OCI-LY7 (cell line): Measurements from ENCODE around the gene DNAH5. TPM values are rescaled to one million over a fixed set of nuclear protein-coding genes. Genes with fewer than 3 reads are reported as not detected.

Experiments
- BruUV-seq: library from RNA; stranded (reverse); fragments of 400-500 nt; replicated peaks from 2 replicates; lab custom pipeline; 2021; lab: Mats Ljungman, UMichigan
- CTCF ChIA-PET: fragments of 300-600 bp; sonication (Branson Sonifier 250); formaldehyde crosslinking; loops from one replicate; lab custom pipeline; 2022; ENCODE audit warnings: antibody characterized with exemption; ENCODE audit not compliant: unreplicated experiment; lab: Charles Lee
- POLR2A ChIA-PET: fragments of 300-600 bp; sonication (Branson Sonifier 250); formaldehyde crosslinking; loops from one replicate; lab custom pipeline; 2022; ENCODE audit warnings: antibody characterized with exemption; lab: Charles Lee
- DNase-seq: peaks from one replicate; pipeline ENCODE4 v3.0.0-alpha.2; 2015; ENCODE audit warnings: low spot score
- H2AFZ ChIP-seq: fragments of 200-600 bp; sonication (generic), shearing (Covaris generic); 2 replicates; pipeline ENCODE4 v1.6.1; 2014; ENCODE audit warnings: mild to moderate bottlenecking, antibody characterized with exemption, low read length, moderate library complexity
- H3K27ac ChIP-seq: fragments of 200-600 bp; sonication (generic); 2 replicates; pipeline ENCODE4 v1.5.1; 2014; ENCODE audit warnings: mixed run types, low read depth, mild to moderate bottlenecking, moderate library complexity, low read length, inconsistent platforms; ENCODE audit not compliant: poor library complexity, severe bottlenecking
- H3K36me3 ChIP-seq: fragments of 200-600 bp; sonication (generic); 2 replicates; pipeline ENCODE4 v1.6.1; 2014; ENCODE audit warnings: mild to moderate bottlenecking, antibody characterized with exemption, low read length, moderate library complexity, mixed read lengths; ENCODE audit not compliant: insufficient read depth
- H3K4me1 ChIP-seq: fragments of 200-600 bp; sonication (generic); 2 replicates; pipeline ENCODE4 v1.5.1; 2014; ENCODE audit warnings: mild to moderate bottlenecking, low read length; ENCODE audit not compliant: insufficient read depth, poor library complexity, severe bottlenecking
- H3K4me2 ChIP-seq: fragments of 200-600 bp; sonication (generic); 2 replicates; pipeline ENCODE4 v1.6.1; 2014; ENCODE audit warnings: mild to moderate bottlenecking, low read length
- H3K4me3 ChIP-seq: fragments of 200-600 bp; sonication (generic); 2 replicates; pipeline ENCODE4 v1.5.1; 2014; ENCODE audit warnings: mild to moderate bottlenecking, low read depth, low read length; ENCODE audit not compliant: poor library complexity, severe bottlenecking
- H3K79me2 ChIP-seq: fragments of 200-600 bp; sonication (generic); 2 replicates; pipeline ENCODE4 v1.6.1; 2016; ENCODE audit warnings: low read depth, mild to moderate bottlenecking, low read length, moderate library complexity, mixed read lengths; ENCODE audit not compliant: insufficient read depth
- H3K9me2 ChIP-seq: fragments of 200-600 bp; sonication (generic); 2 replicates; pipeline ENCODE4 v1.6.1; 2016; ENCODE audit warnings: mild to moderate bottlenecking, low read length, mixed read lengths; ENCODE audit not compliant: insufficient read depth
- H3K9me3 ChIP-seq: fragments of 200-600 bp; sonication (generic); 2 replicates; pipeline ENCODE4 v1.6.1; 2014; ENCODE audit warnings: mild to moderate bottlenecking, mixed run types, low read length, mixed read lengths
- H4K20me1 ChIP-seq: fragments of 200-600 bp; sonication (generic); 2 replicates; pipeline ENCODE4 v1.6.1; 2014; ENCODE audit warnings: mild to moderate bottlenecking, antibody characterized with exemption, low read length, moderate library complexity, mixed read lengths; ENCODE audit not compliant: insufficient read depth
- EZH2phosphoT487 ChIP-seq: fragments of 200-600 bp; sonication (generic); IDR thresholded peaks from 2 replicates; pipeline ENCODE4 v1.6.1; 2018; ENCODE audit warnings: low read depth, borderline replicate concordance, mild to moderate bottlenecking, mixed run types, antibody characterized with exemption, low read length, moderate library complexity, mixed read lengths
- intact Hi-C: fragments of 100-400 bp; cut with micrococcal nuclease; formaldehyde crosslinking; loops from one replicate; pipeline ENCODE4 v1.10.0; 2022; ENCODE audit not compliant: unreplicated experiment
- total RNA-seq, 2 experiments: library from RNA; depleted of rRNA in 1 of 2; stranded (reverse); fragments of >200 nt in 1 of 2; shearing (Covaris generic) in 1 of 2; gene quantifications; 2 replicates each; pipeline ENCODE4 v1.2.3, GENCODE V29; 2014 to 2022
- TF ChIP-seq, protein P1 (sequence below): fragments of 200-600 bp; sonication (generic); conservative IDR thresholded peaks from 2 replicates; pipeline ENCODE4 v1.5.1; 2014; ENCODE audit warnings: mild to moderate bottlenecking, antibody characterized with exemption, low read length, moderate library complexity, mixed read lengths

The DNAH5 gene
- total RNA-seq, 2 experiments from 2014 or later = 0.06 TPM; not detected in 1

DNA sequence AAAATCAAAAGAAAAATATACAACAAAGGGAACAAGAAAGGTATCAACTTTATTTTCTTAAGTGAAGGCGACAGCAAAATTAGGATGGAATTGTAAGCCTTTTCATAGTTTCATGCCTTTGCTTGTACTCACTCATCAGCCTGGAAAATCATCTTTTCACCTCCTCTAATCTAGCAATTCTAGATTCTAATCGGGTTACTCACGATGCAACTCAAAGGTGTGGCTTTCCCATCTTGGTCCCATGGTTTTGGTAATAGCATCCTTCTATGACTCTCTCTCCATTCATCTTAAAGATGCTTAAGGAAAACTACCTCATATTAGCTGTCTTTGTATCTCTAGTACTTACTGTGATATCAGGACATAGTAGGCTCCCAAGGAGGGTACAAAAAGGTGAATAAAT, 30.5 kb downstream of the DNAH5 start:
- CTCF ChIA-PET = no interaction called here

GRCh38 chr5:13910637-13911288, 33.7 kb downstream of the DNAH5 start:
- Histone ChIP-seq H3K79me2 (no peaks in the 10 kb centered on the region), H2AFZ (no peak overlapping the region), H3K27ac (no peak overlapping the region), H3K4me2 (no peak overlapping the region), H3K9me2 (no peaks in the 10 kb centered on the region), H3K9me3 (no peaks in the 10 kb centered on the region), H4K20me1 (no peaks in the 10 kb centered on the region), H3K36me3 (no peaks in the 10 kb centered on the region), H3K4me1 (no peaks in the 10 kb centered on the region), H3K4me3 (no peak overlapping the region)
- DNase-seq = no peak
- ChIA-PET CTCF (no interaction called here), POLR2A (interaction anchor here (1.0 kb wide), 1 partner anchor 9 kb away, joined by 3 read pairs; no protein-coding TSS in a partner anchor)
- TF ChIP-seq, protein P1, sequence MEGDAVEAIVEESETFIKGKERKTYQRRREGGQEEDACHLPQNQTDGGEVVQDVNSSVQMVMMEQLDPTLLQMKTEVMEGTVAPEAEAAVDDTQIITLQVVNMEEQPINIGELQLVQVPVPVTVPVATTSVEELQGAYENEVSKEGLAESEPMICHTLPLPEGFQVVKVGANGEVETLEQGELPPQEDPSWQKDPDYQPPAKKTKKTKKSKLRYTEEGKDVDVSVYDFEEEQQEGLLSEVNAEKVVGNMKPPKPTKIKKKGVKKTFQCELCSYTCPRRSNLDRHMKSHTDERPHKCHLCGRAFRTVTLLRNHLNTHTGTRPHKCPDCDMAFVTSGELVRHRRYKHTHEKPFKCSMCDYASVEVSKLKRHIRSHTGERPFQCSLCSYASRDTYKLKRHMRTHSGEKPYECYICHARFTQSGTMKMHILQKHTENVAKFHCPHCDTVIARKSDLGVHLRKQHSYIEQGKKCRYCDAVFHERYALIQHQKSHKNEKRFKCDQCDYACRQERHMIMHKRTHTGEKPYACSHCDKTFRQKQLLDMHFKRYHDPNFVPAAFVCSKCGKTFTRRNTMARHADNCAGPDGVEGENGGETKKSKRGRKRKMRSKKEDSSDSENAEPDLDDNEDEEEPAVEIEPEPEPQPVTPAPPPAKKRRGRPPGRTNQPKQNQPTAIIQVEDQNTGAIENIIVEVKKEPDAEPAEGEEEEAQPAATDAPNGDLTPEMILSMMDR = no peak
- TF ChIP-seq EZH2phosphoT487 = no peak
- intact Hi-C loops = no loop called here
- BruUV-seq = no TSS peak

More for the DNA sequence above, 30.5 kb downstream of the DNAH5 start:
- POLR2A ChIA-PET = interaction anchor here (0.7 kb wide), 3 partner anchors 271 to 1601 kb away, joined by 3 to 4 read pairs (median 4); no protein-coding TSS in a partner anchor
- no peaks in the 10 kb centered on the region for H3K4me1 ChIP-seq
- no peak overlapping the region for H3K4me2 ChIP-seq
- BruUV-seq = no TSS peak
- intact Hi-C loops = no loop called here
- H3K36me3 ChIP-seq = no peaks in the 10 kb centered on the region
- no peak for DNase-seq
- H4K20me1 ChIP-seq = no peaks in the 10 kb centered on the region
- no peaks in the 10 kb centered on the region for H3K79me2 ChIP-seq
- TF ChIP-seq EZH2phosphoT487 = no peak
- TF ChIP-seq, protein P1 = no peak
- H3K4me3 ChIP-seq = no peak overlapping the region
- H3K27ac ChIP-seq = no peak overlapping the region
- no peak overlapping the region for H2AFZ ChIP-seq
- H3K9me3 ChIP-seq = no peaks in the 10 kb centered on the region
- H3K9me2 ChIP-seq = no peaks in the 10 kb centered on the region

GRCh38 chr5:13910201-13910600, 34.3 kb downstream of the DNAH5 start:
- intact Hi-C loops = no loop called here
- H3K36me3 ChIP-seq = no peaks in the 10 kb centered on the region
- no peaks in the 10 kb centered on the region for H4K20me1 ChIP-seq
- no peaks in the 10 kb centered on the region for H3K79me2 ChIP-seq
- no peak overlapping the region for H3K4me2 ChIP-seq
- CTCF ChIA-PET = no interaction called here
- H2AFZ ChIP-seq = no peak overlapping the region
- no peaks in the 10 kb centered on the region for H3K9me3 ChIP-seq
- no peaks in the 10 kb centered on the region for H3K4me1 ChIP-seq
- no TSS peak for BruUV-seq
- POLR2A ChIA-PET = interaction anchor here (1.0 kb wide), 1 partner anchor 9 kb away, joined by 3 read pairs; no protein-coding TSS in a partner anchor
- H3K27ac ChIP-seq = no peak overlapping the region
- H3K9me2 ChIP-seq = no peaks in the 10 kb centered on the region
- TF ChIP-seq EZH2phosphoT487 = no peak
- TF ChIP-seq, protein P1 = no peak
- no peak overlapping the region for H3K4me3 ChIP-seq
- no peak for DNase-seq
